Measurements from ENCODE around the gene HTR3A. TPM values are rescaled to one million over a fixed set of nuclear protein-coding genes. Genes with fewer than 3 reads are reported as not detected.

The HTR3A gene
- total and polyA plus RNA-seq, 9 of the 15 experiments (the other 6 are each of a cell fraction or from before 2014, with no cell fraction given) = not detected

- no peak overlapping the region for H3K4me3 ChIP-seq
Measured at GRCh38 chr11:114000526-114000925, 25.6 kb downstream of the HTR3A start.

More at GRCh38 chr11:114000526-114000925, 25.6 kb downstream of the HTR3A start:
- Histone ChIP-seq H3K9me3 (replicated peaks; ENCODE audit: control insufficient read depth, insufficient read depth, low read depth, low read length) (no peaks in the 10 kb centered on the region), H3K9ac (ENCODE audit: insufficient read depth in 1 of 2, low read depth in 2 of 2, low read length in 2 of 2) (no peak overlapping the region), H3K4me2 (ENCODE audit: insufficient read depth, low read length) (no peak overlapping the region), H3K36me3 (ENCODE audit: control insufficient read depth, insufficient read depth, low read length) (no peaks in the 10 kb centered on the region), H3K4me1 (replicated peaks in 1 of 2; ENCODE audit: control insufficient read depth in 2 of 2, insufficient read depth in 2 of 2, low read length in 2 of 2) (no peaks in the 10 kb centered on the region), H3K79me2 (ENCODE audit: control insufficient read depth, insufficient read depth, low read length) (no peaks in the 10 kb centered on the region), H4K20me1 (replicated peaks; ENCODE audit: control insufficient read depth, insufficient read depth, low read length) (peaks cover 6% of the 10 kb centered on the region; the same call in 1 of the 2 replicates), H3K9me1 (ENCODE audit: control insufficient read depth, insufficient read depth, low read length) (no peaks in the 10 kb centered on the region), H3K27me3 (ENCODE audit: control insufficient read depth in 2 of 2, insufficient read depth in 2 of 2, low read length in 2 of 2) (peaks cover 0 to 28% of the 10 kb centered on the region in 2 experiments; a peak in 2 of 5 replicates), H3K27ac (ENCODE audit: extremely low read depth, low read depth, low read length) (no peak overlapping the region), H2AFZ (ENCODE audit: low read depth, low read length) (no peak overlapping the region)
- CTCF ChIA-PET (ENCODE audit: low intra/inter-chr PET ratio) = no interaction called here
- in situ Hi-C loops (cut with MboI) (no loop called here), intact Hi-C loops (cut with micrococcal nuclease) (no loop called here)
- BruUV-seq (replicated peaks) = no TSS peak
- no peak for TF ChIP-seq RUNX1 (IDR thresholded peaks at IDR 0.05; ENCODE audit: low read depth)
- no peak for TF ChIP-seq ZNF668 (CRISPR knock-in tag; IDR thresholded peaks at IDR 0.05)
- TF ChIP-seq PATZ1 (CRISPR knock-in tag; IDR thresholded peaks at IDR 0.05; ENCODE audit: borderline replicate concordance) = no peak
- TF ChIP-seq ID3 (CRISPR knock-in tag; IDR thresholded peaks at IDR 0.05) = no peak
- TF ChIP-seq ID3 (tag; IDR thresholded peaks at IDR 0.05) = no peak
- TF ChIP-seq ZNF699 (CRISPR knock-in tag; IDR thresholded peaks at IDR 0.05; ENCODE audit: insufficient replicate concordance) = no peak
- no peak for TF ChIP-seq RBFOX2 (IDR thresholded peaks at IDR 0.05; ENCODE audit: low read depth, low read length)
- no peak for TF ChIP-seq CHD1 (IDR thresholded peaks at IDR 0.05; ENCODE audit: low read length)
- TF ChIP-seq HDGF (IDR thresholded peaks at IDR 0.05) = no peak
- TF ChIP-seq ARID4B (CRISPR knock-in tag; IDR thresholded peaks at IDR 0.05) = no peak
- 0% methylated on average over 4 of the region's 4 CpGs for WGBS (ENCODE audit: insufficient coverage, low coverage, missing lambda C conversion rate)
- DNase-seq (ENCODE audit: extremely low read depth in 1 of 4, low spot score in 3 of 4) = no peak
- FAIRE-seq = no peak
- ATAC-seq = no peak
- POLR2A ChIA-PET = no interaction called here
